ENCODE measurements around the gene RPS27. TPM values are rescaled to one million over a fixed set of nuclear protein-coding genes. Genes with fewer than 3 reads are reported as not detected.

RPS27 gene
- polyA plus RNA-seq, 3 donors, result 4,186 to 7,443 (median 4,309) TPM

GRCh38 chr1:153953859-153954365 lies 36.6 kb upstream of the RPS27 start:
- Histone ChIP-seq H3K4me3 (replicated peaks in 1 of 3; ENCODE audit: low read depth in 2 of 3, low read length in 3 of 3) (no peak overlapping the region), H3K27ac (ENCODE audit: low read depth in 1 of 2, low read length in 2 of 2) (peak overlapping the region in 1 of 2 donors; percentile 1), H3K27me3 (ENCODE audit: control insufficient read depth in 2 of 2, insufficient read depth in 2 of 2, low read length in 2 of 2) (no peaks in the 10 kb centered on the region), H3K4me1 (ENCODE audit: control insufficient read depth in 1 of 2, insufficient read depth in 2 of 2, low read length in 2 of 2) (peaks cover 20 to 26% of the 10 kb centered on the region in 2 donors), H3K36me3 (replicated peaks in 1 of 2; ENCODE audit: control insufficient read depth in 1 of 2, insufficient read depth in 2 of 2, low read length in 2 of 2) (peaks cover 57 to 61% of the 10 kb centered on the region in 2 donors), H3K79me2 (ENCODE audit: insufficient read depth, low read length) (peaks cover 71% of the 10 kb centered on the region), H2AFZ (ENCODE audit: insufficient read depth, low read depth, low read length, poor library complexity, severe bottlenecking) (no peak overlapping the region), H3K9me3 (replicated peaks in 1 of 2; ENCODE audit: control insufficient read depth in 1 of 2, insufficient read depth in 1 of 2, low read length in 2 of 2) (no peaks in the 10 kb centered on the region), H4K20me1 (ENCODE audit: insufficient read depth, low read length) (peaks cover 69% of the 10 kb centered on the region), H3K9ac (ENCODE audit: insufficient read depth, low read length, poor library complexity, severe bottlenecking) (no peak overlapping the region), H3K4me2 (replicated peaks; ENCODE audit: extremely low read depth, low read length, poor library complexity, severe bottlenecking) (no peak overlapping the region)
- DNase-seq, result no peak
- Mint-ChIP-seq H3K9me3 (peaks cover 0 to 4% (median 0%) of the 10 kb centered on the region in 7 donors), H3K27ac (peak overlapping the region in 4 of 7 donors; percentile 27 to 43 (median 36)), H3K27me3 (ENCODE audit: low read depth in 3 of 3) (peaks cover 0 to 2% (median 1%) of the 10 kb centered on the region in 3 donors), H3K36me3 (peaks cover 52 to 62% of the 10 kb centered on the region in 2 donors), H3K4me1 (peaks cover 33% of the 10 kb centered on the region), H3K4me3 (no peak overlapping the region)
- TF ChIP-seq CTCF (IDR thresholded peaks at IDR 0.05), result no peak
- no CpG with 5 or more reads among the region's 4 CpGs for WGBS (ENCODE audit: insufficient coverage)
- intact Hi-C loops (cut with micrococcal nuclease), result no loop called here

- peak overlapping the region in 1 of 7 donors; percentile 2 for H3K27ac Mint-ChIP-seq
- H3K27ac ChIP-seq (ENCODE audit: low read depth in 1 of 2, low read length in 2 of 2), result no peak overlapping the region
- H3K27me3 ChIP-seq (ENCODE audit: control insufficient read depth in 2 of 2, insufficient read depth in 2 of 2, low read length in 2 of 2), result no peaks in the 10 kb centered on the region
- no peak for TF ChIP-seq CTCF (IDR thresholded peaks at IDR 0.05)
- 98% methylated on average over 6 of the region's 10 CpGs for WGBS (ENCODE audit: insufficient coverage)
- peaks cover 39% of the 10 kb centered on the region for H3K4me1 Mint-ChIP-seq
- H3K4me1 ChIP-seq (ENCODE audit: control insufficient read depth in 1 of 2, insufficient read depth in 2 of 2, low read length in 2 of 2), result peaks cover 28 to 36% of the 10 kb centered on the region in 2 donors
- H4K20me1 ChIP-seq (ENCODE audit: insufficient read depth, low read length), result peaks cover 70% of the 10 kb centered on the region
- no peak overlapping the region for H3K4me3 ChIP-seq (replicated peaks in 1 of 3; ENCODE audit: low read depth in 2 of 3, low read length in 3 of 3)
- peaks cover 70% of the 10 kb centered on the region for H3K79me2 ChIP-seq (ENCODE audit: insufficient read depth, low read length)
- peaks cover 49 to 61% of the 10 kb centered on the region in 2 donors for H3K36me3 Mint-ChIP-seq
- H3K9me3 ChIP-seq (replicated peaks in 1 of 2; ENCODE audit: control insufficient read depth in 1 of 2, insufficient read depth in 1 of 2, low read length in 2 of 2), result no peaks in the 10 kb centered on the region
- no peak overlapping the region for H3K4me3 Mint-ChIP-seq
- no peak overlapping the region for H2AFZ ChIP-seq (ENCODE audit: insufficient read depth, low read depth, low read length, poor library complexity, severe bottlenecking)
- intact Hi-C loops (cut with micrococcal nuclease), result loop anchor here in 1 of 2 donors (5.0 kb wide), 1 partner anchor 33 kb away; the partner anchor contains the start of gene GATAD2B
- DNase-seq, result no peak
- peaks cover 0 to 4% (median 0%) of the 10 kb centered on the region in 7 donors for H3K9me3 Mint-ChIP-seq
- H3K4me2 ChIP-seq (replicated peaks; ENCODE audit: extremely low read depth, low read length, poor library complexity, severe bottlenecking), result no peak overlapping the region
- H3K27me3 Mint-ChIP-seq (ENCODE audit: low read depth in 3 of 3), result peaks cover 0 to 2% (median 1%) of the 10 kb centered on the region in 3 donors
- peaks cover 51 to 60% of the 10 kb centered on the region in 2 donors for H3K36me3 ChIP-seq (replicated peaks in 1 of 2; ENCODE audit: control insufficient read depth in 1 of 2, insufficient read depth in 2 of 2, low read length in 2 of 2)
- no peak overlapping the region for H3K9ac ChIP-seq (ENCODE audit: insufficient read depth, low read length, poor library complexity, severe bottlenecking)
Measured at GRCh38 chr1:153954826-153955225, 35.7 kb upstream of the RPS27 start.

Data from CD14-positive monocyte (primary cell).